NCI-H1417 treated with DMSO at 0.1 percent for 48 hours (cell line): ENCODE results near the gene IFT80.
"Not testable (repeated sequence)": the region's sequence is repeated elsewhere in the genome, so short reads cannot be mapped to it uniquely, and the experiment has no call there.

Source experiments
- DNase-seq: peaks from one replicate; lab custom pipeline; 2025; lab: John Stamatoyannopoulos, UW

Gene IFT80

DNA sequence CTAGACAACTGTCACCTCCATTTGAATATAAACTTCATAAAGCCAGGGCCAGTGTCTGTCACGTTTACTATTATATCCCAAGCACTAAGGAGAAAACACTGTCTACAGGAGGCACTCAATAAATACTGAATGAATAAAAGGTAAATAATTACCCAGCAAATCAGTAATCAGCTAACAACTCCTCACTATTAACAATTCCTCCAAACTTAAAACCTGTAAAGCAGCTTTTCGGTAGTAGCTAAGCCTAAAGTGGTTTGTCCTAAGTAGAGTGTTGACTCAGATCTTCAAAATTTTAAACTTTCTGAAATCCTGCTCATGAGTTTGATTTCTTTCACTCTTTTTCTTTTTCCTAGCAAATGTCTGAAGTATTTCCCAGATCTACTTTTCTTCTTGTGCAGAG, 133.9 kb downstream of the IFT80 start:
- DNase-seq, result peak; percentile 34

DNA sequence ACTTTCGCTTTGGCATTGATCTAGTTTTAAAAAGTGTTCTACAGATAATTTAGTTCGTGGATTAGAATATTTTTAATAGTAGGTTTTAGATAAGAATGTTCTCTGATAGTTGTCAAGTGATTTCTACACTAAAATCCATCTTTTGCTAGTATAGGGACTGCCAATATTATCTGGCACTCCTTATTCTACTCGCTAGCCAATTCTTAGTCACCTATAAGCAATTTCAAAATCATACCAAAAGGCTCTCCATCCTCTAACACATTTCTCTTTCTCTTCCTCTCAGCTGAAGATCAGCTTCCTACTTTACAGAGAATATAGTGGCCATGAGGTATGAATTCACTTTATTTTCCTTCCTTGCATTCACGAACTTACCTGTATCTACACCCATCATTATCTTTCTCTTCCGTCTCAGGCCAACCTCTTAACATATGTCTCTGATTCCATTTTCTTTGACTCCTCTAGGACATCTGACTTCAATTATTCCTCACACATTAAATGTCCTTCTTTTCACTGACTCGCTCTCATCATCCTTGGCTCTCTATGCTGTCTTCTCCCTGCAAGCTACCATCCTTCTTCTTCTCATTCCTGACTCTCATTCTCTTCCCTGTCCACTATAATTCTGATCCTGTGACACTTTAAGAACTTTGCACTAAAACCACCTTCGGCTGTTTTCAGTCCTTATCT, 138.3 kb downstream of the IFT80 start:
- no peak for DNase-seq

DNA sequence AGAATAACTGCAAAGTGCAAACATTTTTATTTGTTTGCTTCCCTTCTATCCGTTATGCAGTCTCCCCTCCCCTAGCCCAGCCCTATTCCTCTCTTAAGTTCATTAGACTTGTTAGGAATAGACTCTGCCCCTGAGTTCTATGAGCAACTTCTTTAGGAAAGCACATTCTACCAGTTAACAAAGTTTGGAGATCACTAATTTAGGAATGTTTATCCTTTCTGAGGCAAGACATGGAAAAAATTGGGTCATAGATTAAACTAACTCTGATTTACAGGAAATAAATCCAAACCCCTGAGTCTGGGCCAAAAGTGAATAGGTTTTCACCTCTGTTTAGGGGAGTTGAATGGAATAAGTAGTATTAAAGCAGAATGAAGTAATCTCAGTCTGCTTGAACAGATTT, 139.4 kb downstream of the IFT80 start:
- no peak for DNase-seq

DNA sequence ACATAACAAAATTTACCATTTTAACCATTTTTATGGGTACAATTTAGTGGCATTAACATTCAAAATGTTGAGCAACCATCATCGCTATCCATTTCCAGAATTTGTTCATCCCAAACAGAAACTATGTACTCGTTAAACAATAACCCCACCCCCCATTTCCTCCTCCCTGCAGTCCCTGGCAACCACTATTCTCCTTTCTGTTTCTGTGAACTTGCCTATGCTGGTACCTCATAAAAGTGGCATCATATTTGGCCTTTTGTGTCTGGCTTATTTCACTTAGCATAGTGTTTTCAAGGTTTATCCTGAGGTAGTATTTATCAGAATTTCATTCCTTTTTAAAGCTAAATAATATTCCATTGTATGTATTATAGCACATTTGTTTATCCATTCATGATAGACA, 141.4 kb downstream of the IFT80 start:
- no peak for DNase-seq

DNA sequence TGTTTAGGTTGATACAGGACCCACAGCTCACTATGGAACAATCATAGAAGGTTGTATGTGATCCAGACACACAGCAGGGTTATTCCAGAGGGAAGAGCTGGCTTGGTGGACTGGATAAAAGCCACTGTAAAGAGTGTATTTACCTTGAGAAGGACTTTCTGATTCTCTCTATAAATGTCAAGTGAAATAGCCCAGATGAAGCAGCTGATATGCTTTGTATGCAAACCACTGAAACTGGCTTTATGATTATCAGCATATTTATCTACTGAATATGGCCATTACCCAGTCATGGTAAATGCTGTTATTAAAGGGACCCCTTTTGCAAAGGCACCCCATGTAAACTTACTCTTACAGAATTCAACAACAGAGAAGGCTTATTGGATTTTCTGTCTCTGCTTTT, 145.7 kb downstream of the IFT80 start:
- no peak for DNase-seq

DNA sequence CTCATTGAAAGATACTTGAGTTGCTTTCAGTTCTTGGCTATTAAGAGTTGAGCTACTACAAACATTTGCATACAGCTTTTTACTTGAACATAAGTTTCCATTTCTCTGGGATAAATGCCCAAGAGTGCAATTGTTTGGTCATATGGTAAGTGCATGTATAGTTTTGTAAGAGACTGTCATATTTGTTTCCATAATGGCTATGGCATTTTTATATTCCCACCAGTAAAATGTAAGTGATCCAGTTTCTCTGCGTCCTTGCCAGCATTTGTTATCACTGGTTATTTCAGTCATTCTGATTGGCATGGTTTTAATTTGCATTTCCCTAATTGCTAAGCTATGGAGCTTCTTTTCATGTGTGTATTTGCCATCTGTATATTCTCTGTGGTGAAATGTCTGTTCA, 151.3 kb downstream of the IFT80 start:
- no peak for DNase-seq

DNA sequence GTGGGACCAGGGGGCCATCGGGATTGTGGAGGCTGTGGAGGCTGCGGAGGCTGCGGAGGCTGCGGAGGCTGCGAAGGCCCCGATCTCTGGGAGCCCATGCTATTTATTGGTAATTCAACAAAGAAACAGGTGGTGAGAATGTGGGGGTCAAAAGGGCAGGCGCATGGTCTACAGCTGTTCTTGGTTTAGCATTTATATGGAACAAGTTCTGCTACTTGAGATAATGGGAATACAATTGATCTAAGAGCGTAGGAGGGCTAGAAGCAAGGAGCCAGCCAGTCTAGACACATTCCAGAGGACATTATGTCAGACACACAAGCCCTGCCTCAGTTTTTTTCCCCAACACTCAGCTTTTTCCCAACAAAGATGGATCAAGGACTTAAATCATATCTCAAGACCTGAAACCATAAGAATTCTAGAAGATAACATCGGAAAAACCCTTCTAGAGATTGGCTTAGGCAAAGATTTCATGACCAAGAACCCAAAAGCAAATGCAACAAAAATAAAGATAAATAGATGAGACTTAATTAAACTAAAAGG, 153.7 kb downstream of the IFT80 start:
- no peak for DNase-seq

DNA sequence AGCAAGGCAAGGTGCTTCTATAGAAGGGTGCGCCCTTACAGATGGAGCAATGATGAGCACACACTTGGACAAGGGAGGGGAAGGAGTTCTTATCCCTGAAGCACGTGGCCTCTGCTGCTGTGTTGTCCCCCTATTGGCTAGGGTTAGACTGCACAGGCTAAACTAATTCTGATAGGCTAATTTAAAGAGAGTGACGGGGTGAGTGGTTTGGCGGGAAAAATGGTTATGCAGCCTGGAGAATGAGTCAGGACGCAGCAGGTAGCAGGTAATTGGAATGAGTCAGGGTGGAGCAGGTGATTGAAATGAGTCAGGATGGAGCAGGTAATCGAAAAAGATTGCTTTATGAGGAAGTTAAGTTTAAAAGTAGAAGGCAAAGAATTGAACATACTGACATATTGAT, 158.3 kb downstream of the IFT80 start:
- not testable (repeated sequence) for DNase-seq

DNA sequence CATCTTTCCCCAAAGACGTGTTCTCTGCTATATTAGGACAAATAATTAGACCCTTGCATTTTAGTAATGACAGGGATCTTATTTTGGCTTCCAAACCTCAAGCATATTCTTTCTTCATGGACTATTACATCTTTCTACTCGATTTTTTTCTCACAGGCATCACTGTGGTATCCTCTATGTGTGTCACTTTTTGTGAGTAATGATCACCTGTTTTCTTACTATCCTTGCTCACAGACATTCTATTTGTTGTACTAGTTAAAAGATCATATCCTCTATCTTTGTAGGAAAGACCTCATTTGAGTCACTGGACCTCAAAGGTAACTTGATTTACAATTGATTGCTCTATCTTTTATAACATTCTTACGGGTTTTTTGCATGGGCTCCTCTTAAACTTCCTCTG, 167.0 kb downstream of the IFT80 start:
- no peak for DNase-seq

DNA sequence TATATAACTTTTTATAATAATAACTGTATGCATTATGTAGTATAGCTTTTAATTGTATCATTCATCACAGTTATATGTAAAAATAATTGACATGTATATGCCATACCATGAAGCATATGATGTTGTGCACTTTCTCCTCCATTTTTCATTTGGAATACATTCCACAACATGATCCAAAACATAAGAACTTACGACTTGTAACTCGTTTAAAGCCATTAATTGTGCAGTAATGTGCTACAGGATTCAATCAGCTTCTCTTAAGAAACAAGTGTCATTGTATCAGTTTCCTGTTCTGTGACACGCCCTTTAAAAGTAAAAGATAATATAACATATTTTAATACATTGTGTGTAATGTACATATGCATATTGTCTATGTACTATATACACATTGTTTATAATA, 171.6 kb downstream of the IFT80 start:
- no peak for DNase-seq

DNA sequence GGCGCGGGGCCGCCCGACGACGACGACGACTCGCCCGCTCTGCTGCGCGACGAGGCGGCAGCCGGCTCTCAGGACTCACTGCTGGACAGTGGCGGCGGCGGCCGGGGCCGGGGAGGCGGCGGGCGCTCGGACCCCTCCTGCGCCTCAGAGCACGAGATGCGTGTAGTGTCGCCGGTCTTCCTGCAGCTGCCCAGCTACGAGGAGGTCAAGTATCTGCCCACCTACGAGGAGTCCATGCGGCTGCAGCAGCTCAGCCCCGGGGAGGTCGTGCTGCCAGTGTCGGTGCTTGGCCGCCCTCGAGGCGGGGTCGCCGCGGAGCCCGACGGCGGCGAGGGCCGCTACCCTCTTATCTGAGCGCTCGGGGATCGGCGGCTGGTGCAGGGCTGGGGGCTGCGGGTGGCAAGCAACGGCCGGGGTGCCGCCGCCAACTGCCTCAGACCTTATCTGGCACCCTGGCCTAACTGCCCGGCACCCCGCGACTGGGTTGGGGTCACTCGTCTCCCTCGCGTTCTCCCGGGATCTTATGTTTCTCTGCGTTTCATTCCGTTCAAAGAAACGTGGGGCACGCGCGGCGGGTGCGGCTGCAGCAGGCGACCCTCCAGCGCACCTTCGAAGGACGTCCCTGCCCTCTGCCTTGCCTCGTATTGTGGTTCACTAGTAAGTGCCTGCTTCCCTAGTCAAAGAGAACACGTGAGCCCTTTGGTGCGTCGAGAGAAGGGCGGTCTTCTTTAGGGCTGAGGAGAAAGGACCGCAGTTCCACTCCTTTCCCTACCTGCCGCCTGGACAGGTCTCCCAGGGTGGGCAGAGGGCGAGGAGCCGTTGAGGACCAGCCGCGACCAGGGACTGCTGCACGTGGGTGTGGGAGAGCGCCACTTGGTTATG, 172.8 kb downstream of the IFT80 start:
- no peak for DNase-seq

DNA sequence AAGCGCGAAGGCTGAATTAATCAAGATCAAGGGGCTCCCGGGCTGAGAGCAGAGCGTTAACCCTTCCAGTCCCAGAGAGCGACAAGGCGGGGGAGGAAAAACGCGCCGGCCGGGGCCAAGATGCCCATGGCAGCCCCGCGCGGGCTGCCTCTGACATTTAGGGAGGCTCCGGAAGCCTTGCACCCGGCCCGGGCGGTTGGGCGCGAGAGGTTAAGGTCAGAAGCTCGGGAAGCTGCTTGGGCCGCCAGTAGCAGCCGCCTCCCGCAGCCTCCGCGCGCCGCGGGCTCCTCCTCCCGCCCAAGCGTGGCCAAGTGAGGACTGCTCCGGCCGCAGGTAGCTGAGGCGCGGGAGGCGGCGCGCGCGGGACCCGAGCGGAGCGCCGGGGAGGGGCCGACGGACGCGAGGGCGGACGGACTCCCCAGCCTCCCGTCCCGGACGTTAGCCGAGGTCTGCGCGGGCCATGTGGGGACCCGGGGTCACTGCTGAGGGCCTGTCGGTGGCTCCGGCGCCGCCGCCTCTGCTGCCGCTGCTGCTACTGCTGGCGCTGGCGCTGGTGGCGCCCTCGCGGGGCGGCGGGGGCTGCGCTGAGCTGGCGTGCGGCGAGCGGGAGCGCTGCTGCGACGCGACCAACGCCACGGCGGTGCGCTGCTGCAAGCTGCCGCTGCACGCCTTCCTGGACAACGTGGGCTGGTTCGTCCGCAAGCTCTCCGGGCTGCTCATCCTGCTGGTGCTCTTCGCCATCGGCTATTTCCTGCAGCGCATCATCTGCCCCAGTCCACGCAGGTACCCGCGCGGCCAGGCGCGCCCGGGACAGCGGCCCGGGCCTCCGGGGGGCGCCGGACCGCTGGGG, 173.6 kb downstream of the IFT80 start, which contains the start of gene C3orf80:
Gene C3orf80 (plus strand): TSS at position 247 of the 850 bp plus-strand sequence. CDS start 214 bp downstream, at position 461.
- peak; percentile 44 for DNase-seq

DNA sequence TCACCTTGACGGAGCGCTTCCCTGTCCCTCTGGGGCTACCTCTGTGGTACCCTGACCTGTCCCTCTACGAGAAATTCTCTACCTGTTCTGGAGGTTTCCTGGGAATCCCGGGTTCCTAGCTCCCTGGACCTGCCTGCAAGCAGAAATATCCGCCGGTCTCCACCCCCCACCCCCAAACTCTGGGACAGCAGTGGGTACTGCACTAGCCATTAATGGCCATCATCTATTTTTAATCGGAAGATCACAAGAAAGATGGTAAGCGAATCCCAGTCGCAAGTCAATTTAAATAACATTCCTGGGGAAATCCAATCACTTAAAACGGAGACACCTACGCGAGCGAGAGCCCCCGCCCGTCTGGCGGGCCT, 174.2 kb downstream of the IFT80 start:
- no peak for DNase-seq

DNA sequence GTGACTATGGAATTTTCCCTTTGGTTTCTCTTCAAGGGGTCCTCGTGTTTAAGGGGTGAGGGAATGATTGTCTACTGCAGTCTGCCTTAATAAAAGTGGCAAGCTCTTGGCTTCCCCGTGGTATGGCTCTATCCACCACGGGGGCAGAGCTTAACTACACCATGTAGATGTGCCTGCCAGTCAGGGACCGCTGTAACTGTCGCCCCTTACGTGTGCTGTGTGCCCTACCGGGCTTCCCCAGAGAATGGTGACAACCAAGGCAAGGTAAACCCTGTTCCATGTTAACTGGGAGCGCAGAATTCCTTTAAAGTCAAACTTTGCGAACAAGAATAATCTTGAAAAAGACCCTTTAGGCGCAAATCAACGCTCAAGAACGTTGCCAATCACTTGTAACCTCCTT, 174.8 kb downstream of the IFT80 start:
- no peak for DNase-seq

DNA sequence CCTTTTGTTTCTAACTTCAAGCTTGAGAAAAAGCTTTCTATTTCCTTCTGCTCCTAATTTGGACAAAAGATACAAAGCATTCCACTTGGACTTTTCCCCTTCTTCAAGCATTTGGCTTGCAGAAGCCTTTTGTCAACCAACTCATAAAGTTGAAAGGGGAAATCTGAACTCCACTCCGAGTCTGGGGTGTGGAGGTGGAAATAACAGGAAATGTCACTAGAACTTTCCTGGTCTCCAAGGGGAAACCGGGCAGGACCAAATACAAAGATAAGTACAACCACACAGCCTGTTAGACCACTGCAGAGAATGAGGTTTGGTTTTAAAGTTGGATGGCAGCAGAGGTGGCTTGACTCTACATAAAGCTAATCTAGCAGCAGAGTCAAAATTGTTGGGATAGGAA, 178.0 kb downstream of the IFT80 start:
- no peak for DNase-seq

DNA sequence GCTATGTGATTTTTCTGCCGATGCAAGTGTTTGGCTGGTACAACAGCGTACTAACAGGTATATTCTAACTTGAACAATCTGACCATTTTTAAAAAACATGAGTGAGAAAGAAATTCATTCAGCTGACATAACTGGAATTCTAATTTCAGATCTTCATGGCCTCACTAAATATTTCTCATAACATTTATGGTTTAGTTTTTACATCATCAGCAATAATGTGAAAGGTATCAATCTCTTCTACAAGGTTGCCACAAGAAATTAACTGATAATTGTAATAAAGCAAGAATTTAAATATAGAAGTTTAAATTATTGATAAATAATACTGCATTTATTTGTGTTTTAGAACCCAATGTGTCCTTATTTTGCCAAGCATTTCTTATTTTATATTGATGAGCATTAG, 179.0 kb downstream of the IFT80 start:
- DNase-seq, result no peak

DNA sequence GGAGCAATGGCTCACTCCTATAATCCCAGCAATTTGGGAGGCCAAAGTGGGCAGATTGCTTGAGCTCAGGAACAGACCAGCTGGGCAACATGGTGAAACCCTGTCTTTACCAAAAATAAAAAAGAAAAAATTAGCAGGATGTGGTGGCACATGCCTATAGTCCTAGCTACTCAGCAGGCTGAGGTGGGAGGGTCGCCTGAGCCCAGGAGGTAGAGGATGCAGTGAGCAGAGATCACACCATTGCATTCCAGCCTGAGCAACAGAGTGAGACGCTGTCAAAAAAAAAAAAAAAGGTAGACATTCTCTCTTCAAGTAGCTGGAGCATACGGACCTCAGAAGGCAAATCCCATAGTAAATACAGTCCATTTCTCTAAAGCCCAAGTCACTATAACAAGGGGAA, 180.9 kb downstream of the IFT80 start:
- DNase-seq, result no peak

DNA sequence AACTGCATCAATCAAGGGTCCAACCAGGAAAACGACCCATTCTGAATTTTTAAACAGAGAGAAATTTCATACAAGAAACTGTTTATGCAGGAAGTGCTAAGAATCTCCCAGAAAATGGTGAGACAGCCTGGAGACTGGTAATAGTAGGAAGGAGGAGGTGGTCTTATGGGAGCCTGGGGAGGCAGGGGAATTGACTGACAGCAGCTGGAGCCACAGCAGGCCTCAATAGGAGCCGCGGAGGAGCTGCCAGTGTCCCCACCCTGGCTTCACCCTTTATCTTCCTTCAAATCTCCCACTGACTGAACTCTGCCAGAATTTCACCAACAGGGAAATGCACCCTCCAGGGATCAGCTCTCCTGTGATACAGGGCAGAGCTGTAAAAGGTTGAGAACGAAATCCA, 181.3 kb downstream of the IFT80 start:
- no peak for DNase-seq

DNA sequence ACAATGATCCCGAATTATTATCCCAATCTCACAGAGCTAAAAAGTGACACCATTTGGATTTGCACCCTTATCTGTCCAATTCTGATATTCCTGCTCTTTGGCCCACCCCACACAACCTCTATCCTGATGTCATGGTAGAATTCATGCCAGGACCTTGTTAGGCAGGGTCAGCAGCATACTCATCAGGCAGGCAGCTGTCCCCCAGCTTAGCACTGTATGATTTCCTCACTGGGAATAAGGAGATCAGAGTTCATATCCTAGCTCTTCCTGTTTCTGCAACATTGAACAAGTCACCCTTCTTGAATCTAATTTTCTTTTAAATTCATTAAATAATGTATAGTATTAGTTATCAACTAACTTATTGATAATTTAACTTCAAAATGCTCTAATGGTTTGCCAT, 185.8 kb downstream of the IFT80 start:
- DNase-seq, result no peak

DNA sequence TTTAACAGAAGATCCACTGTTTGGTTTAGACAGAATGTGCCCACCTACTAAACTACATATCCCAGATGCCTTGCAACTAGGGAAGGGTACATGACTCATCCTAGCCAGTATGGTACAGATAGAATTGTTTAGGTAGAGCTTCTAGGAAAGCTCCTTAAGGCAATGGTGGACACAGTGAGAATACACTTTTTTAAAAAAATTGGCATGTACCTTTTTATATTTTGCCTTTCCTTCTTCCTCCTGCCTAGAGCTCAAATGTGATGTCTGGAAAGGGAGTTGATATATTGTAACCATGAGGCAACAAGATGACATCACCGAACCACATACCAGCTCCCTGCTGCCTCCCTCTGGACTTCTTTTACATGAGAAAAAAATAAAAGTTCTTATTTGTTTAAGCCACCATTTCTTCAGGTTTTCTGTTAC, 188.2 kb downstream of the IFT80 start:
- DNase-seq, result no peak

DNA sequence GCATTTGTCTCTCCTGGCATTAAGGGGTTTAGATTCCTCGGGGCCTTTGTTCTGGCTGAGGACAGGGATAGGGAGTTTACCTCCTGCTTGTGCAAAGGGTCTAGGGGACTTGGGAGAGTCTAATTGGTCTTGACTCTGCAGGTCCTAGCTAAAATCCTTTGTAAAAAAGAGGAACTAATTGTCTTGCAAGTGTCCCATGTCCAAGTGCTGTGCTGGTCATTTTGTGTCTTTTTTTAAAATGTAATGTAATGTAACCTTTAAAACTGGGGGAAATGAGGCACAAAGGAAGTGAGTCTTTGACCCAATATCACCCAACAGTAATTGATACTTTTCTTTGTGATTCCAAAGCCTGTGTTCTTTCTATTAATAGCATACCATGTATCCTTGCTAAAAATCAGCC, 188.7 kb downstream of the IFT80 start:
- no peak for DNase-seq
